Measurements from ENCODE around the gene GEMIN2. TPM values are rescaled to one million over a fixed set of nuclear protein-coding genes. Genes with fewer than 3 reads are reported as not detected.
"Not testable (repeated sequence)": the region's sequence is repeated elsewhere in the genome, so short reads cannot be mapped to it uniquely, and the experiment has no call there.

GEMIN2 gene
- total RNA-seq, 1 donor from 2014 or later = 9.1 TPM

DNA sequence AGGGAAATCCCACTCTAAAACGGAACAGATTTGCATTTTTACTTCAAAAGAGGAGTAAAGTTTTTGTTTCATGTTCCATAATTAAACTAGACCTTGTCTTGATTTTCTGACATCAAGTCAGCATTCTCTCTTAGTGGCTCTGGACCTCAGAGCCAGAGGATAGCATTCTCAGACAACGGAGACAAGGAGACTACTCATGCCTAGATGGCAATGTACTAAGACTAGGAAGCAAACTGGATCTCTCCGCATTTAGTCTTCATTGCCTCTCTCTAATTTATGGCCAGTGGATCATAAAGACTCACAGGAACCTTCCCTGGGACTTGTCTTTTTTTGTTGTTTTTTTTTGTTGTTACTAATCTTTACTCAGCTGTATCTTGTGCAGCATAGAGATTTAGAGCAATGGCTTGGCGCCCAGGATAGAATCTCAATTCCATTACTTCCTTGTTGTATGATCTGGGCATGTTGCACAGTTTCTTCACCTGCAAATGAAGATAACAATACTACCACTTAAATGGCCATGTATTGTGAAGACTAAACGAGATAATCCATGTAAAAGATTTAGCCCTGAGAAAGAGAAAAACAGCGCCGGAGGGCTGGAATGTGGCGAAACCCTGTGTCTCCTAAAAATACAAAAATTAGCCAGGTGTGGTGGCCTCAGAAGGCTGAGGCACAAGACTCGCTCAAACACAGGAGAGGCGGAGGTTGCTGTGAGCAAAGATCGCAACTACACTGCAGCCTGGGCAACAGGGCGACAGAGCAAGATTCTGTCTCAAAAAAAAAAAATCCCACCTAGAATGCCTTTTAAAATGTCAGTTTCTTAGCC, 4.0 kb upstream of the GEMIN2 start:
- DNase-seq (ENCODE audit: low spot score) = no peak

DNA sequence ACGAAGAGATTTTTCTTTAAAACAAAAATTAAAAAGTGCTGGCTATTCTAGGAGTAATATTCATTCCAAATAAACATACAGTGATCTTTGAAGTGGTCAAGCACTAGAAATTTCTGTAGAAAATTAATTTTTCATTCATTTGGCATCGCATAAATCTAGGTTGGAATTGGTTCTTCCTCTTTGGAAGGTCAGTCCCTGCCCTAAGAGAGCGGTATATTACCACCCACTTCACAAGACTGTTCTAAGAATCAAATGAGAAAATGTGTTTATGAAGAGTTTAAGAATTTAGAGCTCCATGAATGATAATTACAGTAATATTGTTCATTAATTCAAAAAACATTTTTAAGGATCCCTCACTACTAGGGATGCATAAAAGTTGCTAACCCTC, 444 bp upstream of the GEMIN2 start:
- DNase-seq (ENCODE audit: low spot score) = no peak

DNA sequence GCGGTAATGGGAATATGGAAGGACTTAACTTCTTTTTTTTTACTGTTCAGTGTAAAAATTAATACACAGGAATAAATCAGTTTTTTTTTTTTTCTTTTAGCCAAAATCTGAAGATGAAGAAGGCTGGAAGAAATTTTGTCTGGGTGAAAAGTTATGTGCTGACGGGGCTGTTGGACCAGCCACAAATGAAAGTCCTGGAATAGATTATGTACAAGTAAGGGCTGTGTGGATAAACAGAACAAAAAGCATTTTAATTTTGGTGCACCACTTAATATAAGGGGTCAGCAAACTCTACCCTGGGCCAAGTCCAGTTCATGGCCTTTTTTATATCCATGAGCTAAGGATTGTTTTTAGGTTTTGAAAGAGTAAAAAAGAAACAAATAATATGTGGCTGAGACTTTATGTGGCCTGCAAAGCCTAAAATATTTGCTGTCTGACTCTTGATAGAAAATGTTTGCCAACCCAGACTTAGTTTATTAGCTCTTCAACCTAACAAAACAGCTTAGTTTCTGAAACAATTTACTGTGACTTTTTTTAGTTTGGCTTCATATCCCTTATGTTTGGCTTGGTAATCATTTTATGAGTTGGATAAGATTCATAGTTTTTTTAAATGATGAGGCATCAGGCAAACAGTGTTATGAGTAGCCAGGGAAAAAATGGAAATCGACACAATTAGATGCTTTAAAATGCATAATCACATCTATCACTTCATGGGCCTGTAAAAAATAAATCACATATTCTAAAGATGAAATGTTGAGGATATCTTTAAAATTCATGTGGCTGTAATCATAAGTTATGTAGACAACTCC, 8.4 kb downstream of the GEMIN2 start:
- DNase-seq (ENCODE audit: low spot score) = no peak

DNA sequence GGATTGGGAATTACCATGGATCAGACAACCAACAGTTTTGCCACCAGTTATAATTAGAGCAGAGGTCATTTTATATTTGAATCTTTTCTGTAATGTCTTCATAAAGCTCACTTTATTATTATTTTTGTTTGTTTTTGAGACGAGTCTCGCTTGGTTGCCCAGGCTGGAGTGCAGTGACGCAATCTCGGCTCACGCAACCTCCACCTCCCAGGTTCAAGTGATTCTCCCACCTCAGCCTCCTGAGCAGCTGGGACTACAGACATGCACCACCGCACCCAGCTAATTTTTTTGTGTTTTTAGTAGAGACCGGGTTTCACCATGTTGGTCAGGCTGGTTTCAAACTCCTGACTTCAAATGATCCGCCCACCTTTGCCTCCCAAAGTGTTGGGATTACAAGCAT, 23.7 kb downstream of the GEMIN2 start:
- not testable (repeated sequence) for DNase-seq (ENCODE audit: low spot score)

DNA sequence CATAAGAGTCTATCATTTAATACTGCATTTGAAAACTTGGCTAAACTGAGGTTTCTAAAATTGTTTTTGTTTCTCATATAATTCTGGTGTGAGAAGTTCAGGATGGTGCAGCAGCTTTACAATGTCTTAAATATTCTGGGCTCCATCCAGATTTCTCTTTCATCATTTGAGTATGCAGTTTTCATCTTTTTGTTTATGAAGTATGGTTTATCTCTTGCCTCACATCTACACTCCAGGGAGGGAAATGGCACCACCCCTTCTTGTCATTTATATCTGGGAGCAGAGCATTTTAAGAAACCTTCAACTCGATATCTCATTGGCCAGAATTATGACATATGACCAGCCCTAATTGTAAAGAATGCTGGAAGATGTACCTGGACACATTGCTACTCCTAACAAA, 24.3 kb downstream of the GEMIN2 start:
- no peak for DNase-seq (ENCODE audit: low spot score)

DNA sequence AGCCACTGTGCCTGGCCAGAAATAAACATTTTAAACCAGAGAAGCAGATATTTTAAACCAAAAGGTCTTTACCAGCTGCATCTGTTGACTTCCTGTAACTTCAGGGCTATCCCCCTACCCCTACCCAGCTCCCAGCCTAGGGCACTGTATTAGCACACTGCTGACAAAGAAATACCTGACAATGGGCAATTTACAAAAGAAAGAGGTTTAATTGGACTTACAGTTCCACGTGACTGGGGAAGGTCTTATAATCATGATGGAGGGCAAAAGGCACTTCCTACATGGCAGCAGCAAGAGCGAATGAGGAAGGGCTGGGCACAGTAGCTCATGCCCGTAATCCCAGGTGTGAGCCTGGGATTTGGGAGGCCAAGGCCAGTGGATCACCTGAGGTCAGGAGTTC, 26.0 kb downstream of the GEMIN2 start:
- no peak for DNase-seq (ENCODE audit: low spot score)

DNA sequence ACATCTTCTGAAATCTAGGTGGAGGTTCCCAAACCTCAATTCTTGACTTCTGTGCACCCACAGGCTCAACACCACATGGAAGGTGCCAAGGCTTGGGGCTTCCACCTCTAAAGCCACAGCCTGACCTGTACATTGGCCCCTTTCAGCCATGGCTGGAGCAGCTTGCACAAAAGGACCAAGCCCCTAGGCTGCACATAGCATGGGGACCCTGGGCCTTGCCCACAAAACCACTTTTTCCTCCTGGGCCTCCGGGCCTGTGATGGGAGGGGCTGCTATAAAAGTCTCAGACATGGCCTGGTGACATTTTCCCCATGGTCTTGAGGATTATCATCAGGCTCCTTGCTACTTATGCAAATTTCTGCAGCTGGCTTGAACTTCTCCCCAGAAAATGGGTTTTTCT, 27.5 kb downstream of the GEMIN2 start:
- not testable (repeated sequence) for DNase-seq (ENCODE audit: low spot score)

DNA sequence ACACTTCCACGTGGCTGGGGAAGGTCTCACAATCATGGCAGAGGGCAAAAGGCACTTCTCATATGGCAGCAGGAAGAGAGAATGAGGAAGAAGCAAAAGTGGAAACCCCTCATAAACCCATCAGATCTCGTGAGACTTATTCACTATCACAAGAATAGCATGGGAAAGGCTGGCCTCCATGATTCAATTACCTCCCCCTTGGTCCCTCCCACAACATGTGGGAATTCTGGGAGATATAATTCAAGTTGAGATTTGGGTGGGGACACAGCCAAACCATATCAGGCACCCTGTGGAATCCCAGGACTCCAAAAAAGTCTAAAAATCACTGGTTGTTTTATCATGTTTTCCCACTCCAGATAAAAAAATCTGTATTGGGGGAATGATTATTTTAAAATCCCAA, 29.1 kb downstream of the GEMIN2 start:
- DNase-seq (ENCODE audit: low spot score) = not testable (repeated sequence)

DNA sequence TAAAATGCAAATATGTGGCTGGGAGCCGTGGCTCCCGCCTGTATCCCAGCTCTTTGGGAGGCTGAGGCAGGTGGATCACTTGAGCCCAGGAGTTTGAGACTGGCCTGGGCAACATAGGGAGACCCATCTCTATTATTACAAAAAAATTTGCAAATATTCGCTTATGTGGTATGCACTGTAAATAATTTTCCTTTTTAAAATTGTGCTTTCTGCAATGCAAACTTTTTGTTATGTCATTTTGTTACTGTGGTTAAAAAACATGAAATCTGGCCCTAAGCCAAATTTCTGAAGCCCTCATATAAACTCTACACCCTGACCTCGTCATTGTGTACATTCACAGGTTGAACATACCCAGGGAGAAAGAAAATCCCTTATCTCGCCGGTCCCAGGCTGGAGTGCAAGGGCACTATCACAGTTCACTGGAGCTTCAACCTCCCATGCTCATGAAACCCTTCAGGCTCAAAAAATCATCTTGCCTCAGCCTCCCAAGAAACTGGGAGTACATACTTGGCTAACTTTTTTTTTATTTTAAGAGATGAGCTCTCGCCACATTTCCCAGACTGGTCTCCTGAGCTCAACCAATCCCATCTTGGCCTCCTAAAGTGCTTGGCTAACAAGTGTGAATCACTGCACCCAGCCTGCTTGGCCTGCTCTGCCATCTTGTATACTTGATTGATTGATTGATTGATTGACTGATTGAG, 31.3 kb downstream of the GEMIN2 start:
- DNase-seq (ENCODE audit: low spot score) = no peak

DNA sequence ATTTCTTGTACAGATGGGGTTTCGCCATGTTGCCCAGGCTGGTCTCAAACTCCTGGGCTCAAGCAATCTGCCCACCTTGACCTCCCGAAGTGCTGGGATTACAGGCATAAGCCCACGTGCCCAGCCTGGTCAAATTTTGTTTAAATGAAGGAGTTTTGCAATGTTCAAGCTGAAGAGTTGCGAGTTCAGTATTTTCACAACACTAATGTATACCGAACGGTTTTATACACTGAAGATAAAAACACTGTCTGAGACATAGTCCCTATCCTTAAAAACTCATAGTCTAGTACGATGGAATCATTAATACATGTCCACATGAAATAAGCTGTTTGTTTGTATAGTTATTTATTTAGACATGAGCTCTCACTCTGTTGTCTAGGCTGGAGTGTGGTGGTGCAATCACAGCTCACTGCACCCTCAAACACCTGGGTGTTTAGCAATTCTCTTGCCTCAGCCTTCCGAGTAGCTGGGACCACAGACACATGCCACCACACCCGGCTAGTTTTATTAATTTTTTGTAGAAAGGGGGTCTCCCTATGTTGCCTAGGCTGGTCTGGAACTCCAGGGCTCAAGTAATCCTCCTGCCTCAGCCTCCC, 40.6 kb downstream of the GEMIN2 start:
- no peak for DNase-seq (ENCODE audit: low spot score)

DNA sequence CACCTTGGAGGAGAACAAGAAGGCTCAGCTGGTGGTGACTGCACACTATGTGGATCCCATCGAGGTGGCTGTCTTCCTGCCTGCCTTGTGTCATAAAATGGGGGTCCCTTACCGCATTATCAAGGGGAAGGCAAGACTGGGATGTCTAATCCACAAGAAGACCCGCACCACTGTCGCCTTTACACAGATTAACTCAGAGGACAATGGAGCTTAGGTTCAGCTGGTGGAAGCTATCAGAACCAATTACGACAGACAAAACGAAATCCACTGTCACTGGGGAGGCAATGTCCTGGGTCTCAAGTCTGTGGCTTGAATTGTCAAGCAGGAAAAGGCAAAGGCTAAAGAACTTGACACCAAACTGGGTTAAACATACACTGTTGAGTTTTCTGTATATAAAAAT, 43.4 kb downstream of the GEMIN2 start:
- DNase-seq (ENCODE audit: low spot score) = no peak

DNA sequence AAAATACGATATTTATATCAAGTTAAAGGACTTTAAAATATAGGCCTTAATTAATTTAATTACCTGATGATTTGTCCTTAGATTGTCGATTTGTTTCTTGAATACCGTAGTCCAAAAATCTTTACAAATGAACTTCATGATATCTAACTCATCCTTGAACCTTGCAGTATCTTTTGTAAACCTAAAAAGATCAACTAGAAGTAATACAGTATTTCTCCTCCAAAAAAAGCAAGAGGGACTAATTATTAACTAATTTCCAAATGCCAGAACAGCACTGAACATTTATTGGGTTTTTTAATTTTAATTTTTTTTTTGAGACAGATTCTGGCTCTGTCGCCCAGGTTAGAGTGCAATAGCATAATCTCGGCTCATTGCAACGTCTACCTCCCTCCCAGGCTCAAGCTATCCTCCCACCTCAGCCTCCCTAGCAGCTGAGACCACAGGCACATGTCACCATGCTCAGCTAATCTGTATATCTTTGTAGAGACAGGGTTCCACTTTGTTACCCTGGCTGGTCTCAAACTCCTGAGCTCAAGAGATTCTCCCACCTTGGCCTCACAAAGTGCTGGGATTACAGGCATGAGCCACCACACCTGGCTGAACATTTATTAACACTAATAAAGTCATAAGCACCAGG, 44.2 kb downstream of the GEMIN2 start:
- DNase-seq (ENCODE audit: low spot score) = no peak

DNA sequence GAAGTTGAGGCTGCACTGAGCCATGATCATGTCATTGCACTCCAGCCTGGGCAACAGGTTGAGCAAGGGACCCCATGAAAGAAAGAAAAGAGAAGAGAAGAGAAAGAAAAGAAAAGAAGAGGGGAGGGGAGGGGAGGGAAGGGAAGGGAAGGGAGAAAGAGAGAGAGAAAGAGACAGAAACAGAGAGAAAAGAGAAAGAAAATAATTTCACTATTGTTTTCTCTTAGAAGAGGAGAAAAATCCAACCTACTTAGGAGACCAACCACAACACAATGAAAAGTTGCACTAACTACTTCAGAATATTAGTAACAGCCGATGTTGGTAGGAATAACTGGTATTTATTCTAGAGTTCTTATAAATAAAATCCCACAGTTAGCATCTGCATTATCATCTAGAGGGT, 46.4 kb downstream of the GEMIN2 start:
- DNase-seq (ENCODE audit: low spot score) = no peak

DNA sequence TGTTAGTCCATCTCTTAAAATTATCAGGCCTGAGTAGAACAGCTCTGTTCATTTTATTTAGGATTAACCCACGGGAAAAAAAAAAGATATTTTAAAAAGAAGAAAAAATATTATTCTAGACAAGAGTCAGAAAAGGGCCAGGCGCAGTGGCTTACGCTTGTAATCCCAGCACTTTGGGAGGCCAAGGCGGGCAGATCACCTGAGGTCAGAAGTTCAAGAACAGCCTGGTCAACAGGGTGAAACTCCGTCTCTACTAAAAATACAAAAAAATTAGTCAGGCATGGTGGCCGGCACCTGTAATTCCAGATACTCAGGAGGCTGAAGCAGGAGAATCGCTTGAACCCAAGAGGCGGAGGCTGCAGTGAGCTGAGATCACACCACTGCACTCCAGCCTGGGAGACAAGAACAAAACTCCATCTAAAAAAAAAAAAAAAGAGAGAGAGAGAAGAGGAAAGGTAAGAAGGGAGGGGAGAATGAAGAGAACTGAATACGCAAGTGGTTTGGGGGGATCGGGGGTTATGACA, 53.7 kb downstream of the GEMIN2 start:
- DNase-seq (ENCODE audit: low spot score) = not testable (repeated sequence)

DNA sequence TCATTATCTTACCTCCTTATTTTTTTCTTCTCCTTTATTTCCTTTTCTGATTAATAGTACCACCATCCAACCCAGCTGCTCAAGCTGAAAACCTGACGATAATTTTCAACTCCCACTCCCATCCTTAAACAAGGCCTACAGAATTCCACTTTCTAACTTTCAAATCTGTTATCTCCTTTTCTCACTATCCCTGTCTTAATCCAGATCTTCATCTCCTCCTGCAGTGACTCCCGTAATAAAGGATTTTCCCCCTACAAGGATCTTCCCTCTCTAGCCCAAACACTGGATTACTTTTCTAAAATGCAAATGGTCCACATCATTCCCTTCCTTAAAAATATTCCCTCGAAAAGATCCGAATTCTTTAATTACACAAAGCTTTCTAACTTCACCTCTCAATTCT, 54.5 kb downstream of the GEMIN2 start:
- DNase-seq (ENCODE audit: low spot score) = no peak

DNA sequence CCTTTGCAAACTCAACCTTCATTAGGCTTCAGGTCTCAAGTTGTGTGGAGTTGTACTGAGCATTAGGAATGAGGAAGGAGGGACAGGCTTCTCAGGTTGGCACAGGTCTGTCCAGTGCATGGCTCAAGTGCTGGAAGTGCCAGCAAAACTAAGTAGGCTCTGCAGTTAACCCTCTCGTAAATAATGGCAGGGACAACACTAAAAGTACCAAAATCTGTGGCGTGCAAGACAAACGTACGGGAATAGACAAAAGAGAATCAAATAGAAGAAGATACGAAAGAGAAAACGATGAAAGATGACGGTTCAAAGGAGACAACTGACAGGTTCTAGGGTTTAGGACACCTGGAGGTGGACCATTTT, 55.4 kb downstream of the GEMIN2 start:
- no peak for DNase-seq (ENCODE audit: low spot score)

DNA sequence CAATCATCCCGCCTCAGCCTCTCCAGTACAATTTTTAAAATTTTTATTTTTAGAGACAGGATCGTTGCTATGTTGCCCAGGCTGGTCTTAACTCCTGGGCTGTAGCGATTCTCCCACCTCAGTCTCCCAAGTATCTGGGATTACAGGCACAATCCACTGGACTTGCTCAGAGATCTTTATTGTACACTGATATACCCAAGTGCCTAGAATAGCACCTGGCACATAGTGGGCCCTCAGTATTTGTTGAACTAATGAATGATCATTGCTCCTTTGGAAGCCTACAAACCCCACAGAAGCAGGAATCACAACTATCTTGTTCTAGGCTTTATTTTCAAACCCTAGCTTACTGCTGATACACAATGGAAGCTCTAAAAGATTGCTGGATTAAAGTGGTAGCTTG, 59.1 kb downstream of the GEMIN2 start:
- DNase-seq (ENCODE audit: low spot score) = no peak

DNA sequence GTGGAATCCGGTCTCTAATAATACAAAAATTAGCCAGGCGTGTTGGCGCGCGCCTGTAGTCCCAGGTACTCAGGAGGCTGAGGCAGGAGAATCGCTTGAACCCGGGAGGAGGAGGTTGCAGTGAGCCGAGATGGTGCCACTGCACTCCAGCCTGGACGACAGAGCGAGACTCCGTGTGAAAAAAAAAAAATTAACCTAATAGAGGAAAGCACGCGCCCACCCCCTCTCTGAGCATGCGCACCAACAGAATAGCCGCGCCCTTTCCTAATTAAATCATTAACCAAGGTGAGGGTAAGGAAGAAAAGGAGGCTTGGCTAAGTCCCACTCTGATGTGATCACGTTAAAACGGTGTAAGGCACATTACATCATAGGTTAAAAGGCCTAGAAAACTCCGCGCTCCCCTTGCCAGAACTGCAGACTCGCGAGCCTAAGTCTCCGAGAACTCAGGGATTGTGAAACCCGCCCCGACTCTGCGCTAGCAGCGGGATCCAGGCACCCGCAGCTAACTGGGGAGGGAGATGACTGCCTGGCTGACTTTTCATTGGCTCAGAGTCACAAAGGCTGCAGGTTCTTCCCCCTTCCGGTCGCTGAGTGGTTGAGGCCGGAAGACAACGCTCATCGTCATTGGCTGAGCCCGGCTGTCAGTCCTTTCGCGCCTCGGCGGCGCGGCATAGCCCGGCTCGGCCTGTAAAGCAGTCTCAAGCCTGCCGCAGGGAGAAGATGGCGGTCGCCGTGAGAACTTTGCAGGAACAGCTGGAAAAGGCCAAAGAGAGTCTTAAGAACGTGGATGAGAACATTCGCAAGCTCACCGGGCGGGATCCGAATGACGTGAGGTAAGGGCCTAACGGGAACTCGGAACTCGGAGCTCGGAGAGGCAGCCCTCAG, 60.7 kb downstream of the GEMIN2 start, which contains the start of gene PNN:
PNN (plus strand) TSS at position 695 of the 885 bp plus-strand sequence; CDS start at position 721, 26 bp downstream.
- peak; percentile 97 for DNase-seq (ENCODE audit: low spot score)

DNA sequence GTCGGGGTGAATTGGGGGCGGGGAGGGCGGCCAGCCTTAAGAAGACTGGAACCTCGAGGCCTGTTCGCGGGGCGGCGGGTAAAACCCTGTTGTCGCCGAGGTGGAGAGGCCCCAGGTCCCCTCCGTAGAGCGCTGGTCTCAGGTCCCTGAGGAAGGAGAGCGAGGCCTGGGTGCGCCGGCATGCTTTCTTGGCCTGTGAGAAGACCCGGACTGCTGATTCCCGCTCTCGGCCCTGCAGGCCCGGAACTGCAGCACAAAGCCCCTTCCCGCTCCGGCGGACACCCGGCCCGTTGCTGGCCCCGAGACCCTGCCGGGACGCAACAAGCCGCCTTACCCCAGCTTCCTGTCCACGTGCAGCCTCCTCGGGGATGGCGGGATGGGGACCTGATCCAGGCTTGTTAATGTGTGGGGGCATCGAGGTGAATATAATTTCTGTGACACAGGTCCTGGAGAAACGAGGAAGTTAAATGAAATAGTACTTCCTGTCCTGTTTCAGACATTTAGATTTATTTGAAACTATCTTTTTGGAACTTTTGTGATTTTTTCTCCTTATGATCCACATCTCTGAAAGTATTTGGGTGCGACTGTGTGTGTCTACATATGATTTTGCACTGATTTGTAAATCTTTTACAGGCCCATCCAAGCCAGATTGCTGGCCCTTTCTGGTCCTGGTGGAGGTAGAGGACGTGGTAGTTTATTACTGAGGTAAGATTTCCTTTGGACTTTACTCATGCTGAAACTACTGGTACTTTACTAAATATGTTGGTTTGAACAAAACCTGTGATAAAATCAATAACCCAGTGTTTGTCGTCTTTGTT, 61.5 kb downstream of the GEMIN2 start:
- peak; percentile 91 for DNase-seq (ENCODE audit: low spot score)
